ENCODE data around the gene HCN2. TPM values are rescaled to one million over a fixed set of nuclear protein-coding genes. Genes with fewer than 3 reads are reported as not detected.

HCN2 gene
- total RNA-seq, 1 donor from 2014 or later: not detected

DNA sequence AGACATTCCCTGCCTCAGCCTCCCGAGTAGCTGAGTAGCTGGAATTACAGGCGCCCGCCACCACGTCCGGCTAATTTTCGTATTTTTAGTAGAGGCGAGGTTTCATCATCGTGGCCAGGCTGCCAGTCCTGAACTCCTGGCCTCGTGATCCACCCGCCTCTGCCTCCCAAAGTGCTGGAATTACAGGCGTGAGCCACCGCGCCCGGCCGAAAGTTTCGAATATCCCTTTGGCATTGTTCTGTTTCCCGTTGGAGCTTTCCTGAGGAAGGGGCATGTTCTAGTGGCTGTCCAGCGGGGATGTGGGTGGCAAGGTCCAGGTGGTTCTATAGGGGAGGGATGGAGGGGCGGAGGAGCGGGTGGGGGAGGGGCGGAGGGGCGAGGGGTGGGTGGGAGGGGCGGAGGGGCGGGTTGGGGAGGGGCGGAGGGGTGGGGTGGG, 19.4 kb upstream of the HCN2 start:
- H3K9me3 ChIP-seq (ENCODE audit: low read depth): no peaks in the 10 kb centered on the region
- H3K36me3 ChIP-seq: no peaks in the 10 kb centered on the region
- peaks cover 11% of the 10 kb centered on the region for H3K4me1 ChIP-seq
- H3K4me3 Mint-ChIP-seq: no peak overlapping the region
- H3K4me1 Mint-ChIP-seq: peaks cover 29% of the 10 kb centered on the region
- no peak for DNase-seq (ENCODE audit: low spot score)
- H4K20me1 ChIP-seq (ENCODE audit: low read depth): peaks cover 28% of the 10 kb centered on the region
- no peak overlapping the region for H3K9ac ChIP-seq
- H3K79me2 ChIP-seq (ENCODE audit: low read depth): peaks cover 29% of the 10 kb centered on the region
- H3F3A ChIP-seq (ENCODE audit: low read depth): peaks cover 43% of the 10 kb centered on the region
- H3K27me3 ChIP-seq: peaks cover 8% of the 10 kb centered on the region
- peaks cover 13% of the 10 kb centered on the region for H3K9me3 Mint-ChIP-seq
- no peak overlapping the region for H2AFZ ChIP-seq (replicated peaks)
- no peak overlapping the region for H3K27ac Mint-ChIP-seq
- peaks cover 13% of the 10 kb centered on the region for H3K27me3 Mint-ChIP-seq (ENCODE audit: insufficient read depth, low read depth)
- no peak overlapping the region for H3K4me3 ChIP-seq
- no peak overlapping the region for H3K4me2 ChIP-seq
- peaks cover 18% of the 10 kb centered on the region for H3K36me3 Mint-ChIP-seq
- H3K27ac ChIP-seq: no peak overlapping the region
- TF ChIP-seq, protein P1, sequence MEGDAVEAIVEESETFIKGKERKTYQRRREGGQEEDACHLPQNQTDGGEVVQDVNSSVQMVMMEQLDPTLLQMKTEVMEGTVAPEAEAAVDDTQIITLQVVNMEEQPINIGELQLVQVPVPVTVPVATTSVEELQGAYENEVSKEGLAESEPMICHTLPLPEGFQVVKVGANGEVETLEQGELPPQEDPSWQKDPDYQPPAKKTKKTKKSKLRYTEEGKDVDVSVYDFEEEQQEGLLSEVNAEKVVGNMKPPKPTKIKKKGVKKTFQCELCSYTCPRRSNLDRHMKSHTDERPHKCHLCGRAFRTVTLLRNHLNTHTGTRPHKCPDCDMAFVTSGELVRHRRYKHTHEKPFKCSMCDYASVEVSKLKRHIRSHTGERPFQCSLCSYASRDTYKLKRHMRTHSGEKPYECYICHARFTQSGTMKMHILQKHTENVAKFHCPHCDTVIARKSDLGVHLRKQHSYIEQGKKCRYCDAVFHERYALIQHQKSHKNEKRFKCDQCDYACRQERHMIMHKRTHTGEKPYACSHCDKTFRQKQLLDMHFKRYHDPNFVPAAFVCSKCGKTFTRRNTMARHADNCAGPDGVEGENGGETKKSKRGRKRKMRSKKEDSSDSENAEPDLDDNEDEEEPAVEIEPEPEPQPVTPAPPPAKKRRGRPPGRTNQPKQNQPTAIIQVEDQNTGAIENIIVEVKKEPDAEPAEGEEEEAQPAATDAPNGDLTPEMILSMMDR (IDR thresholded peaks at IDR 0.05): no peak
- TF ChIP-seq EZH2 (IDR thresholded peaks at IDR 0.05): no peak
- no peak for TF ChIP-seq EZH2phosphoT487 (IDR thresholded peaks at IDR 0.05)

DNA sequence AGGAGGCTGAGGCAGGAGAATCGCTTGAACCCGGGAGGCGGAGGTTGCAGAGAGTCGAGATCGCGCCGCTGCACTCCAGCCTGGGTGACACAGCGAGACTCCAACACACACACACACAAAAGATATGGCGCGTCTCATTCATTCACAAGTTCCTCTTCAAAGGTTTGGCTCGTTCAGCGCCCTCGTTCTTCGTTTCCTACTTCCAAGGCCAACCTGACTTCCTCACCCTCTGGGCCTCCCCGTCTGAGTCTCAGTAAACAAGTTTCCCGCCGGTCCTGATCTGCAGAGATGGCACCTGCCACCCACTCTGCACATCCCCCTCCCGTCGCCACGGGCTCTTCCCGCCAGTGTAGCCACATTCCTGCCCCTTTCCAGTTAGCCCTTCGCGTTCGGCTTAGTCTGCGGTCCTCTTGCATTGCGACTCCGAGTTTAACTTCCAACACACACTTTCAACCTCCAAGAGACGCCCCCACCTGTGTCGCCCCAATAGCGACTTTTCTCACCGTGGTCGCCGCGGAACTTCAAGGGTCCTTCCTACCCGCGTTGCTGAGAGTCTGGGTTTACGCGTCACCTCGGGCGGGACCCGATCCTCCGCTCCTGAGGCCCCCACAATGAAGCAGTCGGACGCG, 18.6 kb upstream of the HCN2 start:
- TF ChIP-seq EZH2phosphoT487 (IDR thresholded peaks at IDR 0.05) (no peak), EZH2 (IDR thresholded peaks at IDR 0.05) (no peak)
- TF ChIP-seq, protein P1 (IDR thresholded peaks at IDR 0.05): no peak
- H3K4me2 ChIP-seq: peak overlapping the region; percentile 86
- H3K9me3 ChIP-seq (ENCODE audit: low read depth): no peaks in the 10 kb centered on the region
- H2AFZ ChIP-seq (replicated peaks): peak overlapping the region; percentile 63
- peak; percentile 71 for DNase-seq (ENCODE audit: low spot score)
- peaks cover 8% of the 10 kb centered on the region for H3K27me3 ChIP-seq
- H3K79me2 ChIP-seq (ENCODE audit: low read depth): peaks cover 37% of the 10 kb centered on the region
- peaks cover 13% of the 10 kb centered on the region for H3K27me3 Mint-ChIP-seq (ENCODE audit: insufficient read depth, low read depth)
- H3F3A ChIP-seq (ENCODE audit: low read depth): peaks cover 43% of the 10 kb centered on the region
- H3K4me1 Mint-ChIP-seq: peaks cover 31% of the 10 kb centered on the region
- no peaks in the 10 kb centered on the region for H3K36me3 ChIP-seq
- peak overlapping the region; percentile 96 for H3K27ac Mint-ChIP-seq
- peak overlapping the region; percentile 96 for H3K4me3 Mint-ChIP-seq
- peaks cover 13% of the 10 kb centered on the region for H3K9me3 Mint-ChIP-seq
- peaks cover 16% of the 10 kb centered on the region for H3K4me1 ChIP-seq
- H3K27ac ChIP-seq: peak overlapping the region; percentile 64
- peak overlapping the region; percentile 97 for H3K4me3 ChIP-seq
- peaks cover 36% of the 10 kb centered on the region for H4K20me1 ChIP-seq (ENCODE audit: low read depth)
- H3K9ac ChIP-seq: no peak overlapping the region
- peaks cover 18% of the 10 kb centered on the region for H3K36me3 Mint-ChIP-seq

DNA sequence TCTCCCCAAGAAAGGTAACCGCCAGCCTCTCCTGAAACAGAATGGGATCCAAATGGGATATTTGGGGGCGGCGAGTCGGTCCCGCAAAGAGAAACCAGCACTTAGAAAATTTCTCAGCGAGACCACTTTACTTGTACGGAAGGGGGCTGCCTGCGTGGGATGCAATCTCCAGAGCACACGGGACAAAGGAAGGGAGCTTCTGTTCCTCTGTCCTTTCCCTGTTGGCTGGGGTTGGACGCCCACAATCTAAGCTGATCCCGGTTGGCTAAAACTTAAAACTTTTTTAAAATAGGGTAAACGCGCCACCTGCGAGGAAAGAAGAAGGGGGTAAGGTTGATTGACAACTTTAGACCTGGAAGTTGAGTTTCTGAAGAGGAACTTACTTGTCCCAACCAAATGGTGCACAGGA, 18.1 kb upstream of the HCN2 start:
- DNase-seq (ENCODE audit: low spot score): peak; percentile 63
- H3K36me3 ChIP-seq: no peaks in the 10 kb centered on the region
- peak overlapping the region; percentile 86 for H3K4me2 ChIP-seq
- H3K4me1 ChIP-seq: peaks cover 20% of the 10 kb centered on the region
- H2AFZ ChIP-seq (replicated peaks): peak overlapping the region; percentile 63
- H3K27me3 ChIP-seq: peaks cover 8% of the 10 kb centered on the region
- H3F3A ChIP-seq (ENCODE audit: low read depth): peaks cover 43% of the 10 kb centered on the region
- H3K4me3 ChIP-seq: peak overlapping the region; percentile 97
- TF ChIP-seq EZH2 (IDR thresholded peaks at IDR 0.05) (no peak), EZH2phosphoT487 (IDR thresholded peaks at IDR 0.05) (no peak)
- TF ChIP-seq, protein P1 (IDR thresholded peaks at IDR 0.05): no peak
- peaks cover 41% of the 10 kb centered on the region for H4K20me1 ChIP-seq (ENCODE audit: low read depth)
- H3K27ac ChIP-seq: peak overlapping the region; percentile 64
- Mint-ChIP-seq H3K4me1 (peaks cover 32% of the 10 kb centered on the region), H3K27ac (peak overlapping the region; percentile 96), H3K4me3 (peak overlapping the region; percentile 96), H3K9me3 (peaks cover 13% of the 10 kb centered on the region), H3K36me3 (peaks cover 15% of the 10 kb centered on the region), H3K27me3 (ENCODE audit: insufficient read depth, low read depth) (peaks cover 13% of the 10 kb centered on the region)
- H3K9ac ChIP-seq: no peak overlapping the region
- peaks cover 42% of the 10 kb centered on the region for H3K79me2 ChIP-seq (ENCODE audit: low read depth)
- no peaks in the 10 kb centered on the region for H3K9me3 ChIP-seq (ENCODE audit: low read depth)

All from neural progenitor cell (in vitro differentiated cells).